HepG2 (cell line): ENCODE results near the gene SMO. TPM values are rescaled to one million over a fixed set of nuclear protein-coding genes. Genes with fewer than 3 reads are reported as not detected.
A peak's percentile ranks its signal among the peaks of the same experiment; 100 is the strongest.

Experiments
- HNF4A ChIP-seq: sonication (generic); formaldehyde crosslinking; IDR thresholded peaks from 2 replicates; pipeline ENCODE4 v1.4.0; 2020; ENCODE audit warnings: missing genetic modification reagents
- KIAA2018 ChIP-seq: sonication (generic); formaldehyde crosslinking; IDR thresholded peaks from 2 replicates; pipeline ENCODE4 v1.5.0; 2020; ENCODE audit warnings: mild to moderate bottlenecking, missing genetic modification reagents, borderline replicate concordance
- KLF9 ChIP-seq: IDR thresholded peaks from 2 replicates; pipeline ENCODE4 v1.6.1; 2016; ENCODE audit warnings: low read depth
- PBX2 ChIP-seq: IDR thresholded peaks from 2 replicates; pipeline ENCODE4 v1.6.1; 2016; ENCODE audit warnings: control low read depth
- RBAK ChIP-seq: sonication (generic); formaldehyde crosslinking; IDR thresholded peaks from 2 replicates; pipeline ENCODE4 v1.5.1; 2020; ENCODE audit warnings: mild to moderate bottlenecking, missing genetic modification reagents
- SOX13 ChIP-seq, 3 experiments: fragments of 450-650 bp in 1 of 3; sonication (generic) in 1 of 3; formaldehyde crosslinking in 1 of 3; IDR thresholded peaks in 2 of 3; conservative IDR thresholded peaks in 1 of 3; 2 replicates each; pipeline versions ENCODE4 v1.5.0 to v1.6.1; 2016 to 2020; ENCODE audit warnings: antibody characterized with exemption in 1 of 3, mild to moderate bottlenecking in 1 of 3, missing compliant biosample characterization in 1 of 3, missing genetic modification reagents in 1 of 3, moderate library complexity in 1 of 3
- ZBTB26 ChIP-seq: IDR thresholded peaks from 2 replicates; pipeline ENCODE4 v1.6.1; 2016; ENCODE audit warnings: missing compliant biosample characterization, missing genetic modification reagents, borderline replicate concordance
- ZNF407 ChIP-seq: sonication (generic); formaldehyde crosslinking; IDR thresholded peaks from one replicate; pipeline ENCODE4 v1.5.1; 2020; ENCODE audit warnings: mild to moderate bottlenecking, missing genetic modification reagents; ENCODE audit errors: not compliant biosample characterization
- ZSCAN30 ChIP-seq: sonication (generic); formaldehyde crosslinking; IDR thresholded peaks from 2 replicates; pipeline ENCODE4 v1.5.0; 2020; ENCODE audit warnings: mild to moderate bottlenecking, missing genetic modification reagents
- polyA plus RNA-seq, 8 experiments: library from polyadenylated mRNA; depleted of rRNA in 3 of 8; stranded (reverse) in 7 of 8; unstranded in 1 of 8; fragments of >200 nt; fragmentation: Illumina TruSeq in 4 of 8; extraction: Trizol in 4 of 8; gene quantifications; 2 replicates each; pipeline versions ENCODE4 v1.2.1 to v1.2.3, GENCODE V29; 2011 to 2016; ENCODE audit warnings: low read depth in 4 of 8, missing spikeins in 1 of 8, mixed read lengths in 1 of 8; ENCODE audit not compliant: insufficient read depth in 1 of 8
- total RNA-seq, 5 experiments: library from RNA; depleted of rRNA; stranded (reverse); fragments of >200 nt; fragmentation: Illumina TruSeq; extraction: Trizol; gene quantifications; 2 replicates each; pipeline ENCODE4 v1.2.3, GENCODE V29; 2016; ENCODE audit warnings: low read depth in 1 of 5

Gene SMO
- total and polyA plus RNA-seq, 2 of the 13 experiments (the other 11 are each of a cell fraction or from before 2014, with no cell fraction given): 23.8 to 32.3 TPM

GRCh38 chr7:129213828-129214227 lies 25.4 kb downstream of the SMO start (continued):
- no peak for TF ChIP-seq ZNF407 (CRISPR knock-in tag)
- no peak for TF ChIP-seq SOX13 (IDR thresholded peaks at IDR 0.05)
- peak in 1 of 2 experiments; percentile 48; a peak in 1 of 4 replicates for TF ChIP-seq SOX13 (CRISPR knock-in tag; conservative IDR thresholded peaks at IDR 0.05 in 1 of 2, IDR thresholded peaks at IDR 0.05 in 1 of 2)
- TF ChIP-seq PBX2 (CRISPR knock-in tag): no peak
- TF ChIP-seq ZBTB26: no peak
- no peak for TF ChIP-seq KIAA2018 (CRISPR knock-in tag)
- no peak for TF ChIP-seq RBAK
- TF ChIP-seq KLF9 (CRISPR knock-in tag): no peak
- TF ChIP-seq ZSCAN30: no peak
- no peak for TF ChIP-seq HNF4A (CRISPR knock-in tag)
